ENCODE results near the gene NEGR1.
"Not testable (repeated sequence)": the region's sequence is repeated elsewhere in the genome, so short reads cannot be mapped to it uniquely, and the experiment has no call there.

NEGR1 gene

GRCh38 chr1:71921204-71921603, 361.1 kb downstream of the NEGR1 start:
- DNase-seq, result no peak

- no peak for DNase-seq
Measured at GRCh38 chr1:71920556-71920955, 361.8 kb downstream of the NEGR1 start.

GRCh38 chr1:71919811-71920509, 362.4 kb downstream of the NEGR1 start:
- DNase-seq, result no peak

GRCh38 chr1:71918630-71919029, 363.7 kb downstream of the NEGR1 start:
- DNase-seq, result no peak

GRCh38 chr1:71916894-71917293, 365.4 kb downstream of the NEGR1 start:
- no peak for DNase-seq

- DNase-seq, result no peak
Measured at GRCh38 chr1:71914626-71915025, 367.7 kb downstream of the NEGR1 start.

- DNase-seq, result no peak
Measured at GRCh38 chr1:71908871-71909390, 373.4 kb downstream of the NEGR1 start.

GRCh38 chr1:71908303-71908702, 374.0 kb downstream of the NEGR1 start:
- no peak for DNase-seq

- no peak for DNase-seq
Measured at GRCh38 chr1:71899881-71900280, 382.5 kb downstream of the NEGR1 start.

- DNase-seq, result not testable (repeated sequence)
Measured at GRCh38 chr1:71888166-71888565, 394.2 kb downstream of the NEGR1 start.

- DNase-seq, result no peak
Measured at GRCh38 chr1:71885171-71885570, 397.2 kb downstream of the NEGR1 start.

GRCh38 chr1:71882637-71883036, 399.7 kb downstream of the NEGR1 start:
- no peak for DNase-seq

GRCh38 chr1:71882226-71882625, 400.1 kb downstream of the NEGR1 start:
- no peak for DNase-seq

GRCh38 chr1:71881611-71882010, 400.7 kb downstream of the NEGR1 start:
- DNase-seq, result no peak

- DNase-seq, result no peak
Measured at GRCh38 chr1:71869326-71869725, 413.0 kb downstream of the NEGR1 start.

GRCh38 chr1:71862756-71863155, 419.6 kb downstream of the NEGR1 start:
- DNase-seq, result no peak

GRCh38 chr1:71861022-71861421, 421.3 kb downstream of the NEGR1 start:
- DNase-seq, result no peak

GRCh38 chr1:71859806-71860205, 422.5 kb downstream of the NEGR1 start:
- no peak for DNase-seq

GRCh38 chr1:71857862-71858261, 424.5 kb downstream of the NEGR1 start:
- no peak for DNase-seq

- DNase-seq, result no peak
Measured at GRCh38 chr1:71853360-71853759, 429.0 kb downstream of the NEGR1 start.

- no peak for DNase-seq
Measured at GRCh38 chr1:71850936-71851335, 431.4 kb downstream of the NEGR1 start.

- no peak for DNase-seq
Measured at GRCh38 chr1:71850515-71850914, 431.8 kb downstream of the NEGR1 start.

- DNase-seq, result no peak
Measured at GRCh38 chr1:71843012-71843411, 439.3 kb downstream of the NEGR1 start.

- DNase-seq, result no peak
Measured at GRCh38 chr1:71839876-71840275, 442.5 kb downstream of the NEGR1 start.

GRCh38 chr1:71836904-71837303, 445.4 kb downstream of the NEGR1 start:
- no peak for DNase-seq
